ENCODE data around the gene SPSB3.
A peak's percentile ranks its signal among the peaks of the same experiment; 100 is the strongest.

SPSB3 gene

GRCh38 chr16:1784977-1785845 lies 2.8 kb upstream of the SPSB3 start:
- no peak overlapping the region for H3K4me3 ChIP-seq (ENCODE audit: low read depth, low read length)
- TF ChIP-seq CTCF (IDR thresholded peaks at IDR 0.05; ENCODE audit: control insufficient read depth, extremely low read depth, insufficient read depth): no peak
- no peak for DNase-seq (ENCODE audit: low read depth)

- DNase-seq (ENCODE audit: low read depth): no peak
- TF ChIP-seq CTCF (IDR thresholded peaks at IDR 0.05; ENCODE audit: control insufficient read depth, extremely low read depth, insufficient read depth): no peak
- H3K4me3 ChIP-seq (ENCODE audit: low read depth, low read length): peak overlapping the region; percentile 73
Observed at GRCh38 chr16:1781758-1782407, 488 bp downstream of the SPSB3 start.

- DNase-seq (ENCODE audit: low read depth): no peak
- TF ChIP-seq CTCF (IDR thresholded peaks at IDR 0.05; ENCODE audit: control insufficient read depth, extremely low read depth, insufficient read depth): no peak
- peak overlapping the region; percentile 73 for H3K4me3 ChIP-seq (ENCODE audit: low read depth, low read length)
Observed at GRCh38 chr16:1781254-1781653, 1.1 kb downstream of the SPSB3 start.

- TF ChIP-seq CTCF (IDR thresholded peaks at IDR 0.05; ENCODE audit: control insufficient read depth, extremely low read depth, insufficient read depth): no peak
- no peak for DNase-seq (ENCODE audit: low read depth)
- peak overlapping the region; percentile 73 for H3K4me3 ChIP-seq (ENCODE audit: low read depth, low read length)
Observed at GRCh38 chr16:1780677-1781072, 1.7 kb downstream of the SPSB3 start.

- no peak for TF ChIP-seq CTCF (IDR thresholded peaks at IDR 0.05; ENCODE audit: control insufficient read depth, extremely low read depth, insufficient read depth)
- H3K4me3 ChIP-seq (ENCODE audit: low read depth, low read length): peak overlapping the region; percentile 73; the same call in 1 of the 2 replicates
- no peak for DNase-seq (ENCODE audit: low read depth)
Observed at GRCh38 chr16:1779741-1780676, 2.4 kb downstream of the SPSB3 start.

- DNase-seq (ENCODE audit: low read depth): no peak
- no peak for TF ChIP-seq CTCF (IDR thresholded peaks at IDR 0.05; ENCODE audit: control insufficient read depth, extremely low read depth, insufficient read depth)
- H3K4me3 ChIP-seq (ENCODE audit: low read depth, low read length): no peak overlapping the region
Observed at GRCh38 chr16:1779234-1779701, 3.1 kb downstream of the SPSB3 start.

Measured in LNCaP clone FGC (cell line).